NOMO-1 treated with dmso at 0.1 percent for 144 hours (cell line): ENCODE measurements around the gene TRAPPC3L.

ENCODE experiments used
- DNase-seq: peaks from one replicate; lab custom pipeline; 2025; ENCODE audit not compliant: unreplicated experiment; lab: John Stamatoyannopoulos, UW

The TRAPPC3L gene

GRCh38 chr6:116560130-116560529 lies 14.6 kb upstream of the TRAPPC3L start:
- DNase-seq, result no peak

GRCh38 chr6:116557893-116558292 lies 12.4 kb upstream of the TRAPPC3L start:
- DNase-seq, result no peak

DNA sequence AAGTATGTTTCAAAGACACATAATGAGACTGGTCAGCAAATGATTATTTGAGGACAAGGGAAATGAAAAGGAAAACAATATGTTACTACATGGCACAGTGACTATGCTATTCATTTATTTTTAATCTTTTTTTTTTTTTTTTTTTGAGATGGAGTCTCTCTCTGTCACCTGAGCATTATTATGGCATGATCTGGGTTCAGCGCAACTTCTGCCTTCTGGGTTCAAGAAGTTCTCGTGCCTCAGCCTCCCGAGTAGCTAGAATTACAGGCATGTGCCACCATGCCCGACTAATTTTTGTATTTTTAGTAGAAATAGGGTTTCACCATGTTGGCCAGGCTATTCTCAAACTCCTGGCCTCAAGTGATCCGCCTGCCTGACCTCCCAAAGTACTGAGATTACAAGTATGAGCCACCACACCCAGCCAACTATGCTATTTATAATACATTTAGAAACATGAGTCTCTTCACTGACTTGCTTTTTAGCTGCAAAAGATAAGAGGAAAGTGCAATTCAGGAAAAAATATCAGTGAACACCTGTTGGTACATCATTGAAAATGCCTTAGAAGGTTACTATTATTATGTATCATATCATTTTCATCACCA lies 11.4 kb upstream of the TRAPPC3L start:
- DNase-seq, result no peak

GRCh38 chr6:116556065-116556464 lies 10.6 kb upstream of the TRAPPC3L start:
- no peak for DNase-seq

DNA sequence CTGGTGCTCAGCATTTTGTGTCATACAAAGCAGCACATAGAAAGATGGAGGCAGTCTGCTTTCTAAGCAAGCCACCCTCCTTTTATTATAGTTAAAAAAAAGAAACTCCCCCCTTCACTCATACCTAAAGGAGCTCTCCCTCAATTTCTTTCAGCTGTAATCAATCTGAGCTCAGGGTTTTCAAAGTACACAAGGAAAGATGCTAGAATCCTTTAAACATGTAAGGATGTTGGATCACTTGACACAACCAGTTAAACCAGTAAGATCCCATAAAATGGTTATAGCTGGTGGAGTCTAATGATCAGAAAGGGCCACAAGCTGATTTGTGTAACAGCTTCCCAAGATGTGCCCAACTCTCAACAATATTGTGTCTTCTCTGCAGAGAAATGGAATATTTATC lies 8.0 kb upstream of the TRAPPC3L start, which contains the start of gene CALHM4:
CALHM4 (plus strand) TSS at position 301 of the 400 bp plus-strand sequence; CDS start at position 344, 43 bp downstream.
- no peak for DNase-seq

DNA sequence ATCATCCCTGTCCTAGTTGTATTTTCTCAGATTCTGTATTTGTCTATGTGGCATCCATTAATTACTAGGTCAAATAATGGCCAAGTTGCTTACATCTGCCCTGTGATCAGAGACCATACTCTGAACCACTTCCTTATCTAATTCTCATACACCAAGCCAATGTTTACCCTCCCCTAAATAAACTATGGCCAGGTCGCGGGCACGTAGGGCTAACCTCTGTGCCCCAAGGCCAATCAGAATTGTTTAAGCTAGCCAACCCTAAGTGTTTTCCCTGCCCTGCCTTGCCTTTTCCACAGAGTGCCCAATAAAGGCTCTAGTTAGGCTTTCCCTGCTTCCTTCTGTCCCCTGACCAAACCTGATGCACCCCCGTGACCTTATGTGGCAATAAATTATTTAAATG lies 5.3 kb upstream of the TRAPPC3L start:
- no peak for DNase-seq

DNA sequence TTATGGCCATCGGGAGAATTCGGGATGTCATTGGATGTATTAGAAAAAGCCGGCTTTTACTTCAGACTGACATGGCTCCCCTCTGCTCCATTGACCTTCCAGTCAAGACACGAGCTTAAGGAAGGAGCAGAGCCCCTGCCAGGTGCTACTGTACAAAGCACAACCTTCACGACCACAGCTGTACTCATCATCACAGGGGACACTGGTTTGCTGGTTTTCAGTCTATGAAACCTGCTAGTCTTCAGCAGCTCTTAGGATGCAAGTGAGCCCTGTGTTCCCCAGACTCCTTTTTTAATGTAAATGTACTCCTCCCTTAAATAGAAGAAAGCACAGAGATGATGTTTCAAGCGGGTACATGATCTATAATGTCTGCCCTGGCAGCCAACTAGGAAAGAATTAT lies 1.9 kb upstream of the TRAPPC3L start:
- no peak for DNase-seq

DNA sequence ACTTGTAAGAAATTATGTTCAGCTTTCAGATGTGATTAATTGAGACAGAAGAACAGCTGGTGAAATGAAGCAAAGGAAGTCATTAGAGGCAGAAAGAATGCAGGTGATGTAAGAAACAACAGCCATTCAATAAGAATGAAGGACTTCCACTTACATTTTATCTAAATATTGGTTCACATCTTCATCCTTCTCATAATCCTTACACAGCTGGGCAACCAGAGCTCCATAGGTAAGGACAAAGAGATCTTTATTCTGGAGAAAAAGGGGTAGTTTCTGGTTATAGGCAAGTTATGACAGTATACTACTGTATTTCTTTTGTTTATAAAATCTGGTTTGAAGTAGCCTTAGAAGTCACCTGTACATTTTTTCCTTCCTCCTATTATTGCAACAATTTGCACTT lies 2.3 kb downstream of the TRAPPC3L start:
- no peak for DNase-seq

DNA sequence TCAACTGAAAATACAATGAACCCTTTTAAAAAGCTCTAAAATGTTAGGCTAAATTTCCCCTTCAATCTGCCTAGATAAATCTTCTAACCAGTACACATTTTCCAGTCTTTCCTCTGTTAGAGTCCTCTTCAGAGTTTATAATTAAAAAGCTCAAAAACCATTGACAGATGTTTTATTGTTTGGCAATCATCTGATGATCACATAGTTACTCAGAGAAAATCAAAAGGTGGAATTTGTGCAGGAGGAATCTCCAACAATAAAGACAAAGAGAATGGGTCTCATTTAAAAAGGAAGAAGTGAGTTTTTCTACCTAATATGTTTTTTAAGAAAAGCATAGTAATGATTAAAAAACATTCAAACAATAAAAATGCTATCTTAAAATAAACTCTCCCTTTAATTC lies 3.1 kb downstream of the TRAPPC3L start:
- DNase-seq, result no peak

GRCh38 chr6:116536216-116536621 lies 9.3 kb downstream of the TRAPPC3L start:
- DNase-seq, result no peak

- no peak for DNase-seq
These were observed 10.4 kb downstream of the TRAPPC3L start for GRCh38 chr6:116535109-116535508.

DNA sequence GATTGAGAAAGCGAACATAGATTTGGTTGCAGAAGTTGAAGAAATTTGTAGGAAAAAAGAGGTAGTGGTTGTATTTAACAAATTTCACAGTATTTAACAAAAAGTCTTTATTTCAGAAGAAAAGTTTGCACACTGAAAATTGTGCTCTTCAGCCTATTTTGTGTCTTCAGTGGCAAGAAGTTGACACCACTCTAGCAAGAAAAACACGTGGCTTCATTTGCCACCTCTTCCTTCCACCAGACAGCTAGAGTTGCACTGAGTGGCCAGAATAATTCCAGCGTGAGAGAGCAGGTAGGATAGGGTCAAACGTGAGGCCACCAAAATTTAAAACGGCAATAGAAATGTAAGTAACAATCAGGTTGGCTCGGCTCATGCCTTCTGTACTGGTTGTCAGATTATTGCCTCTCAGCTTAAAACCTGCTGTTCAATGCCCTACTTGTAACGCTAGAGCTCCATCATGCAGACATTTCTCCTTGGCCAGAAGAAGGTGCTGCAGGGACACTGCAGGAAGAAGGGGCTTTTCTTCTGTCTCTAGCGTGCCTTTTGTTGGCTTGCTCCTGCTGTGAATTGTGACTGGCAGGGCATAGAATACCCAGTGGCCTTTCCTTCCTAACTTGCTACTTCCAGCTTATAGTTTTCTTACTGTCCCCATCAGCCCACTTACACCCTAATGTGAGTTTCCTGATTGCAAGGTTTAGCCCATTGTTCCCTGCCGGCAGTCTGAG lies 12.1 kb downstream of the TRAPPC3L start:
- peak; percentile 32 for DNase-seq

DNA sequence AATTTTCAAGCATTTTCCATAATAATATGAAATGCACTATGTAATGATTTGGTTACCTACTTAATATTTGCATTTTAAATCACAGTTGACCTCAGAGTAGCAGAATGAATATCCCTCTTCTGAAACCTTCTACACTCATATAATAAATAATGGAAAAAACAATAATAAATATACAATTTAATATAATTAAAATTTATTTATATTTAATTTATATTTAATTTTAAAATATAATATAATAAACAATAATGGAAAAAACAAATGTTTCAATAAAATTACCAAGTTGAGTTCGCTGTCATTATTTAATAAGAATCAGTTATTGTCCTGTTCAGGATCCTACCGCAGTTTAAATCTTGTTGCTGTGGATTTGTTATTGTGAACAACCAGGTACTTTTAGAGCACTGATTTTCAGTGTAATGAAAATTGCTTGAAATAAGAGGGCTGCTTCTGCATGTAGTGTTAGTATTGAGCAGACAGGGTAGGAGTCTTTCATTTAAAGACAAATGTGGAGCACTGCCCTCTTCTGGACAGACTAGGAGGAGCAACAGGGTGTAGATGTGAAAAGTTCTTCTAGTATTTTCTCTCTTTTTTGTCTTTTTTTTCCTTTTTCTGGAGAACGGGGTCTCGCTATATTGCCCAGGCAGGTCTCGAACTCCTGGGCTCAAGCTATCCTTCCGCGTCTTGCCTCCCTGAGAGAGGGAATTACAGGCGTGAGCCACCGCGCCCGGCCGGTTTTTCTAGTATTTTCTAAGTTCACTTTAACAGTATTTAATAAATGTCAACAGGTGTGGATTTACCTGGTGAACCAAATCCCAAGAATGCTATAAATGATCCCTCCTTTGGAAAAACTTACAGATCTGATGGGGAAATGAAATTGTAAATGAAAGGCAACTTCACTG lies 13.6 kb downstream of the TRAPPC3L start:
- peak; percentile 29 for DNase-seq

DNA sequence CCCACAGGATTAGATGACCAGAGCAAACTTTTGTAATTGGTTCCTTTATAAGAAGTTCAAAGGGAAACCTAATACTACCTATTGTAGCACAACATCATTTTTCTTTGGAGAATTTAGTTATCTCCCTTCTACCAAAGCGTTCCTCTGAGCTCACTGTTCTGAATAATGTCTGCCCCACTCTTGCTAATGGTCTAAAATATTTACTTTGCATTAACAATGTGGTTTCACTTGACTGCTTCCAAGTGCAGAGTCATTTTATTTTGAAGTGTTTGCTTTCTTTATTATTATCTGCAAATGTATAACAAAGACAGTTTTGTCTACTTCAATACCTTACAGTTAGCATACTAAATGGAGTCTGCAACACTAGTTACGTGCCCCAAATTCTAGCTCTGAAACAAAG lies 15.0 kb downstream of the TRAPPC3L start:
- no peak for DNase-seq

- no peak for DNase-seq
These were observed 15.8 kb downstream of the TRAPPC3L start for GRCh38 chr6:116529466-116530290.

DNA sequence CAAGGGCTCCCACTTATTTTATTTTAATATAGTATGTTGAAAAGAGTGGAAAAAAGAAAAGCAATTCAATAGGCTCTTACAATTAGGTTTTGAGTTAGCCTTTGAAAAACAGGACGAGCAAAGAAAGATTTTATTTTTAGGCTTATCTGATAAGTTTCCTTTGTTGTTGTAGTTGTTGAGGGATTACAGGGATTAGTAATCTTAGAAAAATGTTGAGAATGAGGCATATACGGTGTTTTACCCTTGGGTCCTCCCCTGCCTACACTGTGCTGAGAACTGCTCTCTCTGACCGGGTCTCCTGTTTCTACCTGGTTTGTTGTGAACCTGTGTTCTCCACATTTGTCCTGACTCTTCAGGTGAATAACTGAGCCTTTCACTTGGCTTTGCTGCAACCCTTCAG lies 16.7 kb downstream of the TRAPPC3L start:
- DNase-seq, result no peak

DNA sequence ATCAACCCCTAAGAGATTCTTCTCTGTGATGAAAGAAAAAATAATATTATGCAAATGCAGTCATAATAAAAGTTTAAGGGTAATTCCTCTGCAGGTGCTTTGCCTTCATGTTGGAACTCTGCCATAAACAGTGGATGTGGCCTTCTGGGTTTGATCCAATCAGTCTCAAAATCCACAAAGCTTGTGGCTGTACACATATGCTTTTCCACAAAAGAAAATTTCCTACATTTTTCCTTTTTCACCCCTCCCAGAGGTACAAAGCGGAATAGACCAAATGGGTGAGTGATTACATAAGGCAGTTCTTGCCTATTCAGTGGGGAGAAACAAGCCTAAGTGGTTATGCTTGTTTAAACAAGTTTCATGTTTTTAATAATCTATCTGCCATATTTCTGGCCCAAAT lies 17.4 kb downstream of the TRAPPC3L start:
- DNase-seq, result no peak

DNA sequence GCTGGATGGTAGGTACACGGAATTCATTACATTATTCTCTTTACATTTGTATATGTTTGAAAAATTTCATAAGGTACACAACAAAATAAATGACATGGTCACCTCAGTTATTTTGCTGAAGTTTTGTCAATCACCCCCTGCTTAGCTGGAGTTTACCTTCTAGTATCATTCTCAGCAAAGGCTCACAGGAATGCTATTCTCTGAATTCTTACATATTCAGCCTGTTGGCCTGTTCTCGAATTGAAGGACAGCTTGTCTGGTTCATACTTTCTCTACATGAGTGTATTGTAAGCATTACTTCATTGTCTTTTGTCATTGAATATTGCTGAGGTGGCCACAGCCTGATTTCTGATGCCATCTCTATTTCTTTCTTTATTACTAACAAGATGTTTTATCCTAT lies 21.2 kb downstream of the TRAPPC3L start:
- DNase-seq, result no peak

DNA sequence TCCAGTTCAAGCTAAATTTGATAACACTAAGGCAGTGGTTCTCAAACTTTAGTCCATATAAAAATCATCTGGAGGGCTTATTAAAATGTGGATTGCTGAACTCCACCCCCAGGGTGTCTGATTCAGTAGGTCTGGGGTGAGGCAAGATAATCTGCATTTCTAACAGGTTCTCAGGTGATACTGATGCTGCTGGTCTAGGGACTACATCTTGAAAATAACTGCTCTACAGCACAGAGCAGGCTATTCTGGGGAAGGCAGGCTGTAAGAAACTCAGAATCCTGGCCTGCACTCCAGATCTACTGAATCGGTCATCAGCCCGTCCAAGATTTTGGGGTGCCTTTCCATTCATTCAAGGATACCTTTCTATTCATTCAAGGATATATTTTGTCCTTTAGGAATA lies 22.6 kb downstream of the TRAPPC3L start:
- no peak for DNase-seq

- no peak for DNase-seq
These were observed 26.7 kb downstream of the TRAPPC3L start for GRCh38 chr6:116518621-116519368.
